Measurements from ENCODE around the gene ETS2.

The ETS2 gene

GRCh38 chr21:38780879-38781278 lies 24.9 kb upstream of the ETS2 start:
- Histone ChIP-seq H3K27me3 (ENCODE audit: insufficient read depth, poor library complexity, severe bottlenecking) (no peaks in the 10 kb centered on the region), H3K4me3 (replicated peaks; ENCODE audit: insufficient read depth, low read length) (no peak overlapping the region), H3K27ac (replicated peaks) (no peak overlapping the region)
- no peak for DNase-seq (ENCODE audit: low read depth in 1 of 2, low spot score in 1 of 2)
- no peak for TF ChIP-seq POLR2AphosphoS5 (IDR thresholded peaks at IDR 0.05; ENCODE audit: low read depth)
- no peak for TF ChIP-seq CTCF (IDR thresholded peaks at IDR 0.05; ENCODE audit: insufficient read depth, low read length)
- TF ChIP-seq REST (IDR thresholded peaks at IDR 0.05; ENCODE audit: insufficient replicate concordance, low read depth), result no peak
- TF ChIP-seq GABPA (IDR thresholded peaks at IDR 0.05; ENCODE audit: low read depth), result no peak
- no peak for TF ChIP-seq SPI1 (IDR thresholded peaks at IDR 0.05; ENCODE audit: borderline replicate concordance, low read depth)

DNA sequence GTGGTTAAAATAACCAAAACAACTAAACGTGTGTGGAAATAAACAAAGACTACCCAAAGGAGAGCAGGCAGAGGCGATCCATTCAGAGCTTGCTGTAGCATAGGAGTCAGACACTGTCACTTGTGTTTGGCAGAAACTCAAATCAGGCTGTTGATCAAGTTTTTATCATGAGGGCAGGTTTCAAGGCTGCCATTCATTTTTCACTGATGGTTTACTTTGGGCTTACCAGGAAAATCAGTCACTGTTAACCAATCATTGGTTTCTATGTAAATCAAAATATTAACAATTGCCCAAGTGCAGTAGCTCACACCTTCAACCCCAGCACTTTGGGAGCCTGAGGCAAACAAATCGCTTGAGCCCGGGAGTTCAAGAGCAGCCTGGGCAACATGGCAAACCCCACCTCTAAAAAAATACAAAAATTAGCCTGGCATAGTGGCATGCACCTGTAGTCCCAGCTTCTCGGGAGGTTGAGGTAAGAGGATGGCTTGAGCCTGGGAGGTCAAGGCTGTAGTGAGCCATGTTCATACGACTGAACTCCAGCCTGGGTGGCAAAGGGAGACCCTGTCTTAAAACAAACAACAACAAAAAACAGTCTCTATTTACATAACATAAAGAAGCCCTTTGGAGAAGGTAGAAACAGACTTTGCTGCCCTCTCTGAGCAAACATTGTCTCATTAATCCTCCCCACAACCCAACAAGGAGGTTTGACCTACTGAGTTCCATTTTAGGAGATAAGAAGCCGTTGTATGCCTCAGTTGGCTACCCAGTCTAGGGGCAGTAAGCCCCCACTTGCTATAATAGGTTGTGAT lies 21.1 kb upstream of the ETS2 start:
- TF ChIP-seq REST (IDR thresholded peaks at IDR 0.05; ENCODE audit: insufficient replicate concordance, low read depth) (no peak), SPI1 (IDR thresholded peaks at IDR 0.05; ENCODE audit: borderline replicate concordance, low read depth) (no peak), CTCF (IDR thresholded peaks at IDR 0.05; ENCODE audit: insufficient read depth, low read length) (no peak), POLR2AphosphoS5 (IDR thresholded peaks at IDR 0.05; ENCODE audit: low read depth) (no peak), GABPA (IDR thresholded peaks at IDR 0.05; ENCODE audit: low read depth) (no peak)
- no peak overlapping the region for H3K27ac ChIP-seq (replicated peaks)

GRCh38 chr21:38785483-38785882 lies 20.2 kb upstream of the ETS2 start:
- H3K27ac ChIP-seq (replicated peaks), result no peak overlapping the region
- H3K27me3 ChIP-seq (ENCODE audit: insufficient read depth, poor library complexity, severe bottlenecking), result no peaks in the 10 kb centered on the region
- TF ChIP-seq REST (IDR thresholded peaks at IDR 0.05; ENCODE audit: insufficient replicate concordance, low read depth) (no peak), GABPA (IDR thresholded peaks at IDR 0.05; ENCODE audit: low read depth) (no peak), CTCF (IDR thresholded peaks at IDR 0.05; ENCODE audit: insufficient read depth, low read length) (no peak), POLR2AphosphoS5 (IDR thresholded peaks at IDR 0.05; ENCODE audit: low read depth) (no peak), SPI1 (IDR thresholded peaks at IDR 0.05; ENCODE audit: borderline replicate concordance, low read depth) (no peak)
- H3K4me3 ChIP-seq (replicated peaks; ENCODE audit: insufficient read depth, low read length), result no peak overlapping the region
- DNase-seq (ENCODE audit: low read depth in 1 of 2, low spot score in 1 of 2), result no peak

More for the DNA sequence above, 21.1 kb upstream of the ETS2 start:
- H3K4me3 ChIP-seq (replicated peaks; ENCODE audit: insufficient read depth, low read length), result no peak overlapping the region
- H3K27me3 ChIP-seq (ENCODE audit: insufficient read depth, poor library complexity, severe bottlenecking), result no peaks in the 10 kb centered on the region
- DNase-seq (ENCODE audit: low read depth in 1 of 2, low spot score in 1 of 2), result no peak
